Measurements from ENCODE around the gene PLCL1. TPM values are rescaled to one million over a fixed set of nuclear protein-coding genes. Genes with fewer than 3 reads are reported as not detected.

PLCL1 gene
- total RNA-seq, 1 experiment from 2014 or later, result 0.07 TPM

DNA sequence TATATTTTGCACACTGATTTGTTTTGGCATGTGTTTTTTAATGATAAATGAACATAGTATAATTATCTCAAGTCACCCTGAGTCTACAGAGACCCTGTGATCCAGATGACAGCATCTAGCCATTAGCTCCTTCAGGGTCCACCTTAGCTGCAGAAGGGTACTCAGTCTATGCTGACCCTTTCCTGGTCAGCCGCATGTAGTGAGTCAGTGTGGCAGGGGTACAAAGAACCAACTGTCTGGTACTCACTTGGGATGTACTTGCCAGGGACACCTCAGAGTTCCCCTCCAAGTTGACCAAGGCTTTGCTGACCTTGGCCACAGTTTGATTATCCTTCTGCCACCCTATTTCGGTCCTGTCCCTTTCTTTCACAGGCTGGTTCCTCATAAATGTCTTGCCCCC lies 369.5 kb downstream of the PLCL1 start:
- CTCF ChIA-PET, result no interaction called here
- ATAC-seq (no peak), DNase-seq (ENCODE audit: low spot score) (no peak)
- Mint-ChIP-seq H3K27me3 (ENCODE audit: low read depth) (no peaks in the 10 kb centered on the region), H3K27ac (no peak overlapping the region), H3K9me3 (peaks cover 31% of the 10 kb centered on the region), H3K36me3 (peaks cover 3% of the 10 kb centered on the region; the same call in 1 of the 2 replicates), H3K4me1 (no peaks in the 10 kb centered on the region), H3K4me3 (no peak overlapping the region)
- TF ChIP-seq SMAD3 (CRISPR knock-in tag; IDR thresholded peaks at IDR 0.05; ENCODE audit: borderline replicate concordance), result no peak
- no peak for TF ChIP-seq TCF7 (CRISPR knock-in tag; IDR thresholded peaks at IDR 0.05; ENCODE audit: low read depth)
- no peak for TF ChIP-seq TEAD1 (CRISPR knock-in tag; IDR thresholded peaks at IDR 0.05)
- TF ChIP-seq, protein P1, sequence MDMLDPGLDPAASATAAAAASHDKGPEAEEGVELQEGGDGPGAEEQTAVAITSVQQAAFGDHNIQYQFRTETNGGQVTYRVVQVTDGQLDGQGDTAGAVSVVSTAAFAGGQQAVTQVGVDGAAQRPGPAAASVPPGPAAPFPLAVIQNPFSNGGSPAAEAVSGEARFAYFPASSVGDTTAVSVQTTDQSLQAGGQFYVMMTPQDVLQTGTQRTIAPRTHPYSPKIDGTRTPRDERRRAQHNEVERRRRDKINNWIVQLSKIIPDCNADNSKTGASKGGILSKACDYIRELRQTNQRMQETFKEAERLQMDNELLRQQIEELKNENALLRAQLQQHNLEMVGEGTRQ (CRISPR knock-in tag; IDR thresholded peaks at IDR 0.05), result no peak
- TF ChIP-seq CREM (CRISPR knock-in tag; IDR thresholded peaks at IDR 0.05), result no peak
- TF ChIP-seq OVOL2 (CRISPR knock-in tag; IDR thresholded peaks at IDR 0.05; ENCODE audit: borderline replicate concordance), result no peak
- TF ChIP-seq, protein P2, sequence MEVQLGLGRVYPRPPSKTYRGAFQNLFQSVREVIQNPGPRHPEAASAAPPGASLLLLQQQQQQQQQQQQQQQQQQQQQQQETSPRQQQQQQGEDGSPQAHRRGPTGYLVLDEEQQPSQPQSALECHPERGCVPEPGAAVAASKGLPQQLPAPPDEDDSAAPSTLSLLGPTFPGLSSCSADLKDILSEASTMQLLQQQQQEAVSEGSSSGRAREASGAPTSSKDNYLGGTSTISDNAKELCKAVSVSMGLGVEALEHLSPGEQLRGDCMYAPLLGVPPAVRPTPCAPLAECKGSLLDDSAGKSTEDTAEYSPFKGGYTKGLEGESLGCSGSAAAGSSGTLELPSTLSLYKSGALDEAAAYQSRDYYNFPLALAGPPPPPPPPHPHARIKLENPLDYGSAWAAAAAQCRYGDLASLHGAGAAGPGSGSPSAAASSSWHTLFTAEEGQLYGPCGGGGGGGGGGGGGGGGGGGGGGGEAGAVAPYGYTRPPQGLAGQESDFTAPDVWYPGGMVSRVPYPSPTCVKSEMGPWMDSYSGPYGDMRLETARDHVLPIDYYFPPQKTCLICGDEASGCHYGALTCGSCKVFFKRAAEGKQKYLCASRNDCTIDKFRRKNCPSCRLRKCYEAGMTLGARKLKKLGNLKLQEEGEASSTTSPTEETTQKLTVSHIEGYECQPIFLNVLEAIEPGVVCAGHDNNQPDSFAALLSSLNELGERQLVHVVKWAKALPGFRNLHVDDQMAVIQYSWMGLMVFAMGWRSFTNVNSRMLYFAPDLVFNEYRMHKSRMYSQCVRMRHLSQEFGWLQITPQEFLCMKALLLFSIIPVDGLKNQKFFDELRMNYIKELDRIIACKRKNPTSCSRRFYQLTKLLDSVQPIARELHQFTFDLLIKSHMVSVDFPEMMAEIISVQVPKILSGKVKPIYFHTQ (CRISPR knock-in tag; IDR thresholded peaks at IDR 0.05), result no peak
- TF ChIP-seq SMAD4 (CRISPR knock-in tag; IDR thresholded peaks at IDR 0.05), result no peak
- TF ChIP-seq EMX1 (CRISPR knock-in tag; IDR thresholded peaks at IDR 0.05), result no peak
- no peak for TF ChIP-seq ZNF423 (CRISPR knock-in tag; IDR thresholded peaks at IDR 0.05)
- TF ChIP-seq, protein P3, sequence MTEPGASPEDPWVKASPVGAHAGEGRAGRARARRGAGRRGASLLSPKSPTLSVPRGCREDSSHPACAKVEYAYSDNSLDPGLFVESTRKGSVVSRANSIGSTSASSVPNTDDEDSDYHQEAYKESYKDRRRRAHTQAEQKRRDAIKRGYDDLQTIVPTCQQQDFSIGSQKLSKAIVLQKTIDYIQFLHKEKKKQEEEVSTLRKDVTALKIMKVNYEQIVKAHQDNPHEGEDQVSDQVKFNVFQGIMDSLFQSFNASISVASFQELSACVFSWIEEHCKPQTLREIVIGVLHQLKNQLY (CRISPR knock-in tag; IDR thresholded peaks at IDR 0.05), result no peak
- no peak for TF ChIP-seq IRF2 (CRISPR knock-in tag; IDR thresholded peaks at IDR 0.05; ENCODE audit: borderline replicate concordance, low read depth)
- no peak for TF ChIP-seq ZNF219 (CRISPR knock-in tag; IDR thresholded peaks at IDR 0.05; ENCODE audit: borderline replicate concordance)
- no peak for TF ChIP-seq MYBL2 (CRISPR knock-in tag; IDR thresholded peaks at IDR 0.05)
- no peak for TF ChIP-seq ZNF396 (CRISPR knock-in tag; IDR thresholded peaks at IDR 0.05; ENCODE audit: borderline replicate concordance)
- no peak for TF ChIP-seq NR1H2 (CRISPR knock-in tag; IDR thresholded peaks at IDR 0.05)
- TF ChIP-seq ZNF121 (CRISPR knock-in tag; IDR thresholded peaks at IDR 0.05), result no peak
- POLR2A ChIA-PET, result no interaction called here

DNA sequence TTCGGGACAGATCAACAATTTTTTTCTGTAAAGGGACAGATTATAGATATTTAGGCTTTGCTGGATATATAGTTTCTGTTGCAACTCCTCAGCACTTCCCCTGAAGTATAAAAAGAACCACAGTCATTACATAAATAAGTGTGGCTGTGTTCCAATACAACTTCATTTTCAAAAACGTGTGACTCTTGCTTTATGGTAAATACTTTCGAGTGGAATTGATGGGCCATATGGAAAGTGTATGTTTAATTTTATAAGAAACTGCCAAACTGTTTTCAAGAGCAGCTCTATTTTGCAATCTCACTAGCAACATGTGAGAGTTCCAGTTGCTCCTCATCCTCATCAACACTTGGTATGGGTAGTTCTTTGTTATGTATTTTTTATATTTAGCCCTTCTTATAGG lies 370.9 kb downstream of the PLCL1 start:
- Mint-ChIP-seq H3K27me3 (ENCODE audit: low read depth) (no peaks in the 10 kb centered on the region), H3K4me3 (no peak overlapping the region), H3K27ac (no peak overlapping the region), H3K36me3 (peaks cover 3% of the 10 kb centered on the region; the same call in 1 of the 2 replicates), H3K9me3 (peaks cover 38% of the 10 kb centered on the region), H3K4me1 (no peaks in the 10 kb centered on the region)
- ATAC-seq, result no peak
- no peak for DNase-seq (ENCODE audit: low spot score)
- ChIA-PET CTCF (no interaction called here), POLR2A (no interaction called here)
- TF ChIP-seq EMX1 (CRISPR knock-in tag; IDR thresholded peaks at IDR 0.05), result no peak
- TF ChIP-seq, protein P4, sequence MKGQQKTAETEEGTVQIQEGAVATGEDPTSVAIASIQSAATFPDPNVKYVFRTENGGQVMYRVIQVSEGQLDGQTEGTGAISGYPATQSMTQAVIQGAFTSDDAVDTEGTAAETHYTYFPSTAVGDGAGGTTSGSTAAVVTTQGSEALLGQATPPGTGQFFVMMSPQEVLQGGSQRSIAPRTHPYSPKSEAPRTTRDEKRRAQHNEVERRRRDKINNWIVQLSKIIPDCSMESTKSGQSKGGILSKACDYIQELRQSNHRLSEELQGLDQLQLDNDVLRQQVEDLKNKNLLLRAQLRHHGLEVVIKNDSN (CRISPR knock-in tag; IDR thresholded peaks at IDR 0.05), result no peak
- no peak for TF ChIP-seq NR1H2 (CRISPR knock-in tag; IDR thresholded peaks at IDR 0.05)
- no peak for TF ChIP-seq KAT7 (CRISPR knock-in tag; IDR thresholded peaks at IDR 0.05; ENCODE audit: borderline replicate concordance)
- TF ChIP-seq JAZF1 (CRISPR knock-in tag; IDR thresholded peaks at IDR 0.05), result no peak

DNA sequence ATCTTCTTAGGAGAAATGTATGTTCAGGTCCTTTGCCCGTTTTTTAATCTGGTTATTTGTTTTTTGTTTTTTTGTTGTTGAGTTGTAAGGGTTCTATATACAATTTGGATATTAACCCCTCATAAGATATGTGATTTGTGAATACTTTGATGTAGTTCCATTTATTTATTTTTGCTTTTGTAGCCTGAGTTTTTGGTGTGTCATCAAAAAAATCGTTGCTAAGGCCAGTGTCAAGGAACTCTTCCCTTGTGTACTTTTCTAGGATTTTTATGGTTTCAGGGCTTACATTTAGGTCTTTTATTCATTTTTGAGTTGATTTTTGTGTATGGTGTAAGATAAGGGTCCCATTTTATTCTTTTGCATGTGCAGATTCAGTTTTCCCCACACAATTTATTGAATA lies 372.6 kb downstream of the PLCL1 start:
- ATAC-seq, result no peak
- no peak overlapping the region for H3K27ac Mint-ChIP-seq
- CTCF ChIA-PET, result no interaction called here
- H3K27me3 Mint-ChIP-seq (ENCODE audit: low read depth), result no peaks in the 10 kb centered on the region
- DNase-seq (ENCODE audit: low spot score), result no peak
- peaks cover 41% of the 10 kb centered on the region for H3K9me3 Mint-ChIP-seq
- H3K36me3 Mint-ChIP-seq, result peaks cover 3% of the 10 kb centered on the region; the same call in 1 of the 2 replicates
- no peak overlapping the region for H3K4me3 Mint-ChIP-seq
- POLR2A ChIA-PET, result no interaction called here
- no peaks in the 10 kb centered on the region for H3K4me1 Mint-ChIP-seq
- TF ChIP-seq, protein P2 (CRISPR knock-in tag; IDR thresholded peaks at IDR 0.05), result no peak
- TF ChIP-seq CREM (CRISPR knock-in tag; IDR thresholded peaks at IDR 0.05), result no peak
- no peak for TF ChIP-seq IRF2 (CRISPR knock-in tag; IDR thresholded peaks at IDR 0.05; ENCODE audit: borderline replicate concordance, low read depth)
- TF ChIP-seq EMX1 (CRISPR knock-in tag; IDR thresholded peaks at IDR 0.05), result no peak
- no peak for TF ChIP-seq TP53 (CRISPR knock-in tag; IDR thresholded peaks at IDR 0.05)
- no peak for TF ChIP-seq ZNF232 (CRISPR knock-in tag; IDR thresholded peaks at IDR 0.05)
- TF ChIP-seq, protein P5, sequence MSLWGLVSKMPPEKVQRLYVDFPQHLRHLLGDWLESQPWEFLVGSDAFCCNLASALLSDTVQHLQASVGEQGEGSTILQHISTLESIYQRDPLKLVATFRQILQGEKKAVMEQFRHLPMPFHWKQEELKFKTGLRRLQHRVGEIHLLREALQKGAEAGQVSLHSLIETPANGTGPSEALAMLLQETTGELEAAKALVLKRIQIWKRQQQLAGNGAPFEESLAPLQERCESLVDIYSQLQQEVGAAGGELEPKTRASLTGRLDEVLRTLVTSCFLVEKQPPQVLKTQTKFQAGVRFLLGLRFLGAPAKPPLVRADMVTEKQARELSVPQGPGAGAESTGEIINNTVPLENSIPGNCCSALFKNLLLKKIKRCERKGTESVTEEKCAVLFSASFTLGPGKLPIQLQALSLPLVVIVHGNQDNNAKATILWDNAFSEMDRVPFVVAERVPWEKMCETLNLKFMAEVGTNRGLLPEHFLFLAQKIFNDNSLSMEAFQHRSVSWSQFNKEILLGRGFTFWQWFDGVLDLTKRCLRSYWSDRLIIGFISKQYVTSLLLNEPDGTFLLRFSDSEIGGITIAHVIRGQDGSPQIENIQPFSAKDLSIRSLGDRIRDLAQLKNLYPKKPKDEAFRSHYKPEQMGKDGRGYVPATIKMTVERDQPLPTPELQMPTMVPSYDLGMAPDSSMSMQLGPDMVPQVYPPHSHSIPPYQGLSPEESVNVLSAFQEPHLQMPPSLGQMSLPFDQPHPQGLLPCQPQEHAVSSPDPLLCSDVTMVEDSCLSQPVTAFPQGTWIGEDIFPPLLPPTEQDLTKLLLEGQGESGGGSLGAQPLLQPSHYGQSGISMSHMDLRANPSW (CRISPR knock-in tag; conservative IDR thresholded peaks at IDR 0.05; ENCODE audit: low read depth), result no peak

Measured in WTC11 (cell line).